ENCODE data around the gene PEX11B. TPM values are rescaled to one million over a fixed set of nuclear protein-coding genes. Genes with fewer than 3 reads are reported as not detected.

The PEX11B gene
- total RNA-seq, 1 experiment from 2014 or later, result 13.7 TPM

GRCh38 chr1:145956361-145956760 is 37.8 kb upstream of the PEX11B start:
- no peak overlapping the region for H3K18ac ChIP-seq (ENCODE audit: insufficient read length, low read depth, low read length)
- no peaks in the 10 kb centered on the region for H3K9me3 ChIP-seq (ENCODE audit: control insufficient read depth, low read depth, low read length)
- H4K5ac ChIP-seq (ENCODE audit: insufficient read length, low read depth, low read length), result no peak overlapping the region
- peaks cover 21% of the 10 kb centered on the region; the same call in 1 of the 2 replicates for H3K27me3 ChIP-seq (ENCODE audit: insufficient read depth, low read length)
- peaks cover 22% of the 10 kb centered on the region in 2 experiments for H3K4me1 Mint-ChIP-seq
- H3K4me2 ChIP-seq (ENCODE audit: insufficient read depth, insufficient read length, low read length), result no peak overlapping the region
- H2AFZ ChIP-seq (ENCODE audit: low read length), result no peak overlapping the region
- H2BK15ac ChIP-seq (ENCODE audit: low read depth, low read length), result no peak overlapping the region
- peaks cover 14% of the 10 kb centered on the region for H3K23me2 ChIP-seq (ENCODE audit: insufficient read length, low read depth, low read length, poor library complexity, severe bottlenecking)
- H3K79me2 ChIP-seq (ENCODE audit: insufficient read depth, low read length), result no peaks in the 10 kb centered on the region
- no peak overlapping the region for H2BK120ac ChIP-seq (ENCODE audit: low read depth, low read length, poor library complexity, severe bottlenecking)
- no peaks in the 10 kb centered on the region; the same call in 1 of the 2 replicates for H3K4me1 ChIP-seq (ENCODE audit: insufficient read depth, low read length)
- H3K79me1 ChIP-seq (ENCODE audit: insufficient read depth, low read depth, low read length, poor library complexity, severe bottlenecking), result no peaks in the 10 kb centered on the region
- H2AK5ac ChIP-seq (ENCODE audit: insufficient read length, low read length), result no peak overlapping the region
- peaks cover 54% of the 10 kb centered on the region for H3K27me3 Mint-ChIP-seq (ENCODE audit: low read depth)
- no peaks in the 10 kb centered on the region for H4K20me1 ChIP-seq (ENCODE audit: control insufficient read depth, insufficient read depth, insufficient read length)
- no peak overlapping the region for H3K9ac ChIP-seq (ENCODE audit: extremely low read depth, insufficient read length, low read length)
- no peak overlapping the region for H2BK20ac ChIP-seq (ENCODE audit: low read depth, low read length, poor library complexity, severe bottlenecking)
- H3K14ac ChIP-seq (ENCODE audit: insufficient read depth, low read length), result no peak overlapping the region
- H3K56ac ChIP-seq (ENCODE audit: insufficient read length, low read depth, low read length), result no peak overlapping the region
- peak overlapping the region in 1 of 2 experiments; percentile 82; a peak in 4 of 5 replicates for H3K4me3 Mint-ChIP-seq
- DNase-seq, result no peak
- H3K36me3 Mint-ChIP-seq (ENCODE audit: insufficient read depth in 1 of 3, low read depth in 3 of 3), result no peaks in the 10 kb centered on the region
- no peak overlapping the region for H4K91ac ChIP-seq (ENCODE audit: insufficient read length, low read depth, low read length)
- H4K8ac ChIP-seq (replicated peaks; ENCODE audit: insufficient read length, low read depth, low read length), result no peak overlapping the region
- H3T11ph ChIP-seq (ENCODE audit: low read length), result no peak overlapping the region
- no peak overlapping the region for H3K27ac ChIP-seq (ENCODE audit: insufficient read length, low read depth, low read length)
- no peak overlapping the region for H3K4ac ChIP-seq (ENCODE audit: low read depth, low read length)
- H3K9me3 Mint-ChIP-seq, result no peaks in the 10 kb centered on the region
- no peak overlapping the region for H3K27ac Mint-ChIP-seq
- TF ChIP-seq CTCF (conservative IDR thresholded peaks at IDR 0.05), result no peak
- no peak overlapping the region for H3K23ac ChIP-seq (ENCODE audit: insufficient read length, low read depth, low read length)
- no peak overlapping the region for H2BK5ac ChIP-seq (ENCODE audit: insufficient read length, low read length)
- H2BK12ac ChIP-seq (ENCODE audit: insufficient read length, low read depth, low read length), result no peak overlapping the region

All from H9 (cell line).